HG03039 (cell line): ENCODE measurements around the gene HIGD1B.

ENCODE experiments used
- ATAC-seq: cut with Tn5 transposase; IDR thresholded peaks from one replicate; pipeline ENCODE4 v1.9.1; 2021; ENCODE audit warnings: mild to moderate bottlenecking, moderate library complexity; ENCODE audit not compliant: unreplicated experiment

The HIGD1B gene

DNA sequence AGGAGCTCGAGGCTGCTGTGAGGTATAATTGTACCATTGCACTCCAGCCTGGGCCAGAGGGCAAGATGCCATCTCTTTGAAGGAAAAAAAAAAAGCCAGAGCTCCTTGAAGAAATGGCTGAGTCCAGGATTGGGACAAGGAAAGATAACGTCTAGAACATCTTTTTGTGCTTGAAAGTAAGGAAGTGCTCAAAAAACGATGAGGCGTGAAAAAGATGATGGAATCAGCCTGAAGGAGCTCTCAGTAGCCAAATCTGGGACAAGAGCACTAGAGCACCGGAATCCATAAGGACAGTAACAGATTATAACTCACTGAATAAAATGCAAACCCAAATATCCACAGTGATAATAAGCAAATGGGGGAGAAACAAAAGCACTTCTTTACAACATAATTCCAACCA is 29.4 kb downstream of the HIGD1B start:
- ATAC-seq = no peak

DNA sequence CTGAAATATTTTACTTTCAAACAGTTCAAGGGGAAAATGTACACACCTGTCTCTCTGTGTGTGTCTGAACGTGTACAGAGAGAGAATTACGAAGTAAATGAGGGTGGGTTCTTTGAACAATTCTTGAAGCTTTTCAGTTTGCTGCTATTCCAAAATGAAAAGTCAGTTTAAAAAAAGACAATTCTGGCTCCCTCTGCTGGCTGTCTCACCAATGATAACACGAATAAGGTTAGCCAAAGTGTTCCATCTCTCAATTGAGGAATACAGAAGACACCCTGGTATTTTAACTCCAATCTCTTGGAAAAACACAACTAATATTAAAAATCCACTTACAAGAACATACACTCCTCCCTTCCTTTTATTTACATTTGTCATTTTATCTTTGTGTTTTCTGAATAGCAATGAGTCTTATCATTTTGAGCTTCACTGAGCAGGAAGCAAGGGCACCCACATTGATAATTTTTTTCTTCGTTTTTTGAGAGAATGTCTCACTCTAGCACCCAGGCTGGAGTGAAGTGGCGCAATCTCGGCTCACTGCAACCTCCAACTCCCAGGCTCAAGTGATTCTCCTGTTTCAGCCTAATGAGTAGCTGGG is 31.0 kb downstream of the HIGD1B start:
- ATAC-seq = no peak

DNA sequence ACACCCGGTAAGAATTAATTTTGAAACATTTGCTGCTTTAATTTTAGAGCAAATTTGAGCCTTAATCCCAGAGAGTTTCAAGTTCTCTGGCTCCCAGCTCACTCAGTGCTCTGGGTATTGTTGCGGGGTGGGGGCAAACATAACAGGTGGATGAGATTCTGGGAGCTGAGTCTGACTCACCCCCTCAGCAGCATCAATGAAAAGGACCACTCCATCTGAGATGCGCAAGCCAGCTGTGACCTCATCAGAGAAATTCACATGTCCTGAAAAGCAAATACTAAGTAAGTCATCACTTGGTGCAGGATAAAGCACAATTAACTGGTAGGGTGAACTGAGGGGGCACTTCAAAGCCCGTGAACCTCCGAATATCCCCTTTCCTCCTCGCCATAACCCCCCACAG is 31.7 kb downstream of the HIGD1B start:
- no peak for ATAC-seq

DNA sequence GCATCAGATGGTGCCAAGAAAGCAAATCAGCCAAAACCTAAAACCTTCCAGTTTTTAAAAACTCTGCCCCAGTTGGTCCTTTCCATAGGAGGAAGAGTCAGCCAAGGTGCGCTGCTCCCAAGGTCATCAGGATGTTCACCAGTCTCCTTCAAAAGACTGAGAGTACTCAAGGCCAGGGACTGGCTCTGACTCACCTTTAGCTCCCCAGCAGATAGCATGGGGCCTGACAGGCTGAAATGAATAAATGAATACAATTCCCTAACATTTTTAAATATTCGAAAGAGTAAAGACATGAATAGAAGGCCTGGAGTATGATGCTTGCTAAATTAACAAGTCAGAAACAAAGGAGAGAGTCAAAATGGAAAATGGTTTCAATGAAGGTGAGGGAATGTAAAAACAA is 32.4 kb downstream of the HIGD1B start:
- no peak for ATAC-seq

DNA sequence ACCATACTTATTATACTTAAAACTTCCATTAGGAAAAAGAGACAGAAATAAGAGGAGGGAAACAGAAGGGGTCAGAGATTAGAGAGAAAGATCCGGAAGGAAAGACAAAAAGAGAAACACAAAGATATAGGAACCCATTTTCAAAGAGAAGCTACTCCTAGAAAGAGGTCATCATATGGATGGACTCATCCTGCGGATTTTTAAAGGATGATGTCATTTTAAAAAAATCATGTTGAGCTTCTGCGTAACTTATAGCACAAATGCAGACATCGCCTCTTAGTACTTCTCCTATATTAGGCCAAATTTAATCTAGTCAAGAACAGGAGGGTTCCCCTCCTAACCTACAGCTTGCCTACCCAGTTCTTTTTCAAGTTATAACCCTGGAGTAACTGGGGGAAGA is 33.5 kb downstream of the HIGD1B start:
- ATAC-seq = no peak

DNA sequence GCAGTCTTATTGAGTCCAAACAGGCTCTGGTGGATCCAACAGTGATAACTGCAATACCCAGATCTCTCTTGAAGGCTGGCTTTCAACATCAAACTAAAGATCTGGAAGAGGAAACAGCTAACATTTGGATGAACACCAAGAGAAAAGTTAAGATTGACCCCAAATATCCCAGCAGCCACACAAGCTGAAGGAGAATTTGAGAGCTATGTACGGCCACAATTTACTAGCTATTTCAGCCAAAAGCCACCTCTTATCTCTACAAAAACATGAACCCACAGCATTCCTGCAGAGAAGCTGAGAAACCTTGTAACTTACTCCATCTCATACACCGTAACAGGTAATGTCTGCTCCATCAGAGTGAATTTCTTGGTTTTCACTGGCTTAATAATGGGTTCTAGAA is 37.3 kb downstream of the HIGD1B start:
- no peak for ATAC-seq

DNA sequence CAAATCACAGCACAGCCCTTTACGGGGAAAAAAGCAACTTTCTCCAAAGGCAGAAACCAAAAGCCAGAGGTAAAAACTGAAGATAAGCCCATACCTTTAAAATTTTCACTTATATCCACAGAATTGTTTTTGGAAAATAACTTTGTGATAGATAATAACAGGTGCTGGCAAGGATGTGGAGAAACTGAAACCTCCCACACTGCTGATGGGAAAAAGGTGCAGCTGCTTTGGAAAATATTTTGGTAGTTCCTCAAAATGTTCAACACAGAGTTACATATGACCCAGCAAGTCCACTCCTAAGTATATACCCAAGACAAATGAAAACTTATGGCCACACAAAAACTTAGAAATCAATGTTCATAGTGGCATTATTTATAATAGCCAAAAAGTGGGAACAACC is 39.3 kb downstream of the HIGD1B start:
- no peak for ATAC-seq

DNA sequence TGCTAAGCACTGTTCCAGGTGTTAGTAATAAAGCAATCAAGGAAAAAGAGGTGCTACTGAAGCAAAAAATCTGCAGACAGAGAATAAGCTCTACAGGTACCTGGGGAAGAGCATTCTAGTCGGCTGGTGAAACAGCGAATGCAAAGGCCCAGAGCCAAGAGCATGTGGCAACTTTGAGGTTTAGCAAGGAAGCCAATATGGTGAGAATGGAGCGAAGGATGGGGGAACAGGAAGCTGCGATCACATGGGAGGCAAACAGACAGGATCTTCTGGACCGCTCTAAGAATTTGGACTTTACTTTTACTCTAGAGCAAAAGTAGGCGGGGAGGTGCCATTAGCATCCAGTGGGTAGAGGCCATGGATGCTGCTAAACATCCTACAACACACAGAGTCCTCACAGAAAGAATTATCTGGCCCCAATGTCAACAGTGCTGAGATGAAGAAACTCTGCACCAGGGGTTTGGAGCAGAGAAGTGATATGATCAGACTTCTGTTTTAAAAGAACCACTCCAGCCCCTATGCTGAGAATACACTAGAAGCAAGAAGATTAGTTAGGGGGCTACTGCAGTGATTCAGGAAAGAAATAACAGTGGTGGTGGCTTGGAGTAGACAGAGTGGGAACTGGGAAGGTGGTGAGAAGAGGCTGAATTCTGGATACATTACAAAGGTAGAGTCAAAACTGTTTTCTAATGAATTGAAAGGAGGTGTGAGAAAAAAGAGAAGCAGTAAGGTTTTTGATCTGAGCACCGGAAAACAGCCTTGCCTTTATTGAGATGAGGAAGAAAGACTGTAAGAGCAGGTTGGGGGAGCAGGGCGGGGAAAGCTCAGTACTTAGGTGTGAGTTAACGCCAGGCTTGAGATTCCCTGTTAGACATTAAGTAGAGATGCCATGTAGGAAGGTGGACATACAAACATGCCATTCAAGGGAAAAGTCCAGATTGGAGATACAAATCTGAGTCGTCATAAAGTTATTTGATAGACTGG is 40.6 kb downstream of the HIGD1B start:
- no peak for ATAC-seq

DNA sequence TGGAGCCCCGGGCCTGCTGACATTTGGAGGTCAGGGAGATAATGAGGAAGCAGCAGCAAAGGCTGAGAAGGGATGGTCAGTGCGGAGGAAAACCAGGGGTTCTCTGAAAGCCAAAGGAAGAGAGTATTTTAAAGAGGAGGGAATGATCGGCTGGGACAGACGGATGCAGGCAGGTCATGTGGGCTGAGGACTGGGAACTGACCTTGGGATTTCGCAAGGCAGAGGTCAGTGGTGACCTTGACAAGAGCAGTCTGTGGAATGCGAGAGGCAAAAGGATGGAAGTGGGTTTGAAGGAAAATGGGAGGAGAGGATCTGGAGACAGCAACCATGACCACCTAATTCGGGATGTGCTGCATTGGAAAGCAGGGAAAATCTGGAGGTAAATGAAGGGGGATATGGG is 41.3 kb downstream of the HIGD1B start:
- ATAC-seq = no peak

DNA sequence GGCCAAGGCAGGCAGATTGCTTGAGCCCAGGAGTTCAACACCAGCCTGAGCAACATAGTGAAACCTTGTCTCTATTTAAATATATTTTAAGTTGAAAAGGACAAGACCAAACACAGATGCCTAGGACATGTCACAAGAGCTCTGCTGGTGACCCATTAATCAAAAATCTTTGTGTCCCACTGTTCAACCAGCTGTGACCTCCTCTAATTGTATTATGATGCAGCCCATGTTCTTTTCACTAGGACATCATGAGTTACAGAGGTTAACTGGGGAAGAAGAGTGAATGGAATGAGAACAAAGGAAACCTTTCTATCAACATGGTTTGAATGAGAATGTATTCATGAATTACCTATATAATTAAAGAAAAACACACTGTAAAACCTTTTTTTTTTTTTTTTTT is 44.6 kb downstream of the HIGD1B start:
- no peak for ATAC-seq

DNA sequence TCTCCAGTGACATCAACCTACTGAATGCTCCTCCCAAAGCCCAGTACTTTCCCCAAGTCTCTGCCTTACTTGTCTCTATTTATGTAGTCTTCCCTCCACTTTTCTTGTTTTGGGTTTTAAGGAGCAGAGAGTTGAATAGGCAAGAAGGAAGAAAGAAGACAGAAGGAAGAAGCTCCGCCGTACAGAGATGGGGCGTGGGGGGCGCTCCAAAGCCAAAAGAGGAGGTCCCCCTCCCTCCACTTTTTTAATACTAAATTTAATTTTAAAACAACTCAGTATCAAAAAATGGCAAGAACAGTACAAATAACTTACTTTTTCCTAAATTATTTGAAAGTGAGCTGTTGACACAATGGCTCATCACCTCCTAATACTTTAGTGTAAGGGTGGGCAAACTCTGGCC is 47.0 kb downstream of the HIGD1B start:
- ATAC-seq = no peak

DNA sequence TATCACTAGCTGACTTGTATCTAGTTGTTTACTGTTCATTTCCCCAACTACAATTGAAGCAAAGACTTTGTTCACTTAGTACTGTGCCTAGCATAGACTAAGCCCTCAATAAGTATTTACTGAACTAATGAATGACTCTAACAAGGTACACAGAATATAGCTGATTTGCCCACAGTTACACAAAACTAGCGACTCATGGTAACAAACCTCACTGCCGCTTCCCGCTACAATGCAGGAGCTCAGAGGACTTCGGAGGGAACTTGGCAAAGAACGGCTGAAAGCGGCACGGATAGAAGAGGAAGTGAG is 51.0 kb downstream of the HIGD1B start:
- no peak for ATAC-seq

DNA sequence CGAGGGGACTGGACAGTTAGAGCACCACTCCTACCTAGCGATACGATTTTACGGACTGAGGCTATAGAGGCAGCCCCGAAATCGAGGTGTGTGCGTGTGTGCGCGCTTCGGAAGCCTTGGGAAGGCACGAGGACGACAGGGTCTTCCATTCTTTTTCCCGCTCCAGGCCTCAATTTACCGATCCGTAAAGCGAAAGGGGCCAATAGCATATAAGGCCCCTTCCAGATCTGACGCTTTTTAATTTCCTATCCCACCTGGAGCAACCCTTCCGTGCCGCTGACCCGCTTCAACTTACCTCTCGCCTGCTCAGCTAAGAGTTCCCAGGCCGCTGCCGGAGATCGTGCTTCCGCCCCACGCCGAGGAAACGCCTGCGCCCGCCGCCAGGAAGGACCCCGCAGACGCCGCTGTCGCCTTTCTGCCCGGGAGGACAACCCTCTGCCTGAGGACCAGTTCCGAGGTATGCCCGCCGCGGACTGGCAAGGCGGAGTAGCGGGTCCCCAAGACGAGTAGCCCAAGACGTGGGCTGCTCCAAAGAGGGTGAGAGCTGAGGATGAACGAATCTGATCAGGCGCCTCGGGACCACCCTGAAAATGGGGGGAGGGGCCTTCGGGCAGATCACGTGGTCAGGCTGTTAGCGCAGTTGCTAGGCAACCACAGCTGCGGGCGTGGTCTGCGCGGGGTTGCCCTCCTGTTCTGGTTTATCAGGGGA is 51.5 kb downstream of the HIGD1B start, which contains the start of gene EFTUD2:
EFTUD2 (minus strand) TSS at position 372 of the 709 bp plus-strand sequence. CDS start 4,924 bp downstream, outside the sequence.
- ATAC-seq = peak; percentile 68
